Liver (tissue), 3 donors: ENCODE data around the gene HMG20B.

Experiments used
- ATF3 ChIP-seq: IDR thresholded peaks from 2 replicates; pipeline ENCODE4 v1.6.1; 2016; ENCODE audit warnings: antibody characterized with exemption
- GABPA ChIP-seq, 2 donors: IDR thresholded peaks in 1 of 2; conservative IDR thresholded peaks in 1 of 2; 2 replicates each; pipeline ENCODE4 v1.6.1; 2016; ENCODE audit warnings: antibody characterized with exemption in 2 of 2, mild to moderate bottlenecking in 1 of 2, moderate library complexity in 1 of 2
- HNF4A ChIP-seq, 2 donors: conservative IDR thresholded peaks; 2 replicates each; pipeline ENCODE4 v1.6.1; 2016; ENCODE audit warnings: antibody characterized with exemption in 2 of 2, mild to moderate bottlenecking in 2 of 2
- JUND ChIP-seq, 2 donors: IDR thresholded peaks; 2 replicates each; pipeline ENCODE4 v1.6.1; 2016; ENCODE audit warnings: antibody characterized with exemption in 2 of 2
- RAD21 ChIP-seq, 2 donors: IDR thresholded peaks; 2 replicates each; pipeline ENCODE4 v1.6.1; 2016; ENCODE audit warnings: antibody characterized with exemption in 2 of 2, mild to moderate bottlenecking in 2 of 2
- RXRA ChIP-seq, 2 donors: IDR thresholded peaks; 2 replicates each; pipeline ENCODE4 v1.6.1; 2017 to 2018; ENCODE audit warnings: antibody characterized with exemption in 2 of 2, mild to moderate bottlenecking in 1 of 2
- TF ChIP-seq, protein P1 (sequence below): fragments of 150-350 bp; IDR thresholded peaks from 2 replicates; pipeline ENCODE4 v1.5.1; 2017; ENCODE audit warnings: improper control_type of control experiment, low read depth, low read length; ENCODE audit not compliant: missing input control
- TF ChIP-seq, protein P2 (sequence below): IDR thresholded peaks from 2 replicates; pipeline ENCODE4 v1.6.1; 2016; ENCODE audit warnings: antibody characterized with exemption, mild to moderate bottlenecking
- donor health status: healthy.
- donor health status: healthy.

GRCh38 chr19:3619631-3620012 lies 46.9 kb downstream of the HMG20B start:
- TF ChIP-seq, protein P1, sequence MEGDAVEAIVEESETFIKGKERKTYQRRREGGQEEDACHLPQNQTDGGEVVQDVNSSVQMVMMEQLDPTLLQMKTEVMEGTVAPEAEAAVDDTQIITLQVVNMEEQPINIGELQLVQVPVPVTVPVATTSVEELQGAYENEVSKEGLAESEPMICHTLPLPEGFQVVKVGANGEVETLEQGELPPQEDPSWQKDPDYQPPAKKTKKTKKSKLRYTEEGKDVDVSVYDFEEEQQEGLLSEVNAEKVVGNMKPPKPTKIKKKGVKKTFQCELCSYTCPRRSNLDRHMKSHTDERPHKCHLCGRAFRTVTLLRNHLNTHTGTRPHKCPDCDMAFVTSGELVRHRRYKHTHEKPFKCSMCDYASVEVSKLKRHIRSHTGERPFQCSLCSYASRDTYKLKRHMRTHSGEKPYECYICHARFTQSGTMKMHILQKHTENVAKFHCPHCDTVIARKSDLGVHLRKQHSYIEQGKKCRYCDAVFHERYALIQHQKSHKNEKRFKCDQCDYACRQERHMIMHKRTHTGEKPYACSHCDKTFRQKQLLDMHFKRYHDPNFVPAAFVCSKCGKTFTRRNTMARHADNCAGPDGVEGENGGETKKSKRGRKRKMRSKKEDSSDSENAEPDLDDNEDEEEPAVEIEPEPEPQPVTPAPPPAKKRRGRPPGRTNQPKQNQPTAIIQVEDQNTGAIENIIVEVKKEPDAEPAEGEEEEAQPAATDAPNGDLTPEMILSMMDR: no peak
- TF ChIP-seq, protein P2, sequence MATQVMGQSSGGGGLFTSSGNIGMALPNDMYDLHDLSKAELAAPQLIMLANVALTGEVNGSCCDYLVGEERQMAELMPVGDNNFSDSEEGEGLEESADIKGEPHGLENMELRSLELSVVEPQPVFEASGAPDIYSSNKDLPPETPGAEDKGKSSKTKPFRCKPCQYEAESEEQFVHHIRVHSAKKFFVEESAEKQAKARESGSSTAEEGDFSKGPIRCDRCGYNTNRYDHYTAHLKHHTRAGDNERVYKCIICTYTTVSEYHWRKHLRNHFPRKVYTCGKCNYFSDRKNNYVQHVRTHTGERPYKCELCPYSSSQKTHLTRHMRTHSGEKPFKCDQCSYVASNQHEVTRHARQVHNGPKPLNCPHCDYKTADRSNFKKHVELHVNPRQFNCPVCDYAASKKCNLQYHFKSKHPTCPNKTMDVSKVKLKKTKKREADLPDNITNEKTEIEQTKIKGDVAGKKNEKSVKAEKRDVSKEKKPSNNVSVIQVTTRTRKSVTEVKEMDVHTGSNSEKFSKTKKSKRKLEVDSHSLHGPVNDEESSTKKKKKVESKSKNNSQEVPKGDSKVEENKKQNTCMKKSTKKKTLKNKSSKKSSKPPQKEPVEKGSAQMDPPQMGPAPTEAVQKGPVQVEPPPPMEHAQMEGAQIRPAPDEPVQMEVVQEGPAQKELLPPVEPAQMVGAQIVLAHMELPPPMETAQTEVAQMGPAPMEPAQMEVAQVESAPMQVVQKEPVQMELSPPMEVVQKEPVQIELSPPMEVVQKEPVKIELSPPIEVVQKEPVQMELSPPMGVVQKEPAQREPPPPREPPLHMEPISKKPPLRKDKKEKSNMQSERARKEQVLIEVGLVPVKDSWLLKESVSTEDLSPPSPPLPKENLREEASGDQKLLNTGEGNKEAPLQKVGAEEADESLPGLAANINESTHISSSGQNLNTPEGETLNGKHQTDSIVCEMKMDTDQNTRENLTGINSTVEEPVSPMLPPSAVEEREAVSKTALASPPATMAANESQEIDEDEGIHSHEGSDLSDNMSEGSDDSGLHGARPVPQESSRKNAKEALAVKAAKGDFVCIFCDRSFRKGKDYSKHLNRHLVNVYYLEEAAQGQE: no peak
- no peak for TF ChIP-seq HNF4A (conservative IDR thresholded peaks at IDR 0.05)
- TF ChIP-seq ATF3: no peak
- no peak for TF ChIP-seq RAD21 (IDR thresholded peaks at IDR 0.05)
- TF ChIP-seq GABPA (IDR thresholded peaks at IDR 0.05 in 1 of 2, conservative IDR thresholded peaks at IDR 0.05 in 1 of 2): no peak
- no peak for TF ChIP-seq JUND (IDR thresholded peaks at IDR 0.05)
- no peak for TF ChIP-seq RXRA (IDR thresholded peaks at IDR 0.05)
